ENCODE results near the gene ZBTB16.

ZBTB16 gene

DNA sequence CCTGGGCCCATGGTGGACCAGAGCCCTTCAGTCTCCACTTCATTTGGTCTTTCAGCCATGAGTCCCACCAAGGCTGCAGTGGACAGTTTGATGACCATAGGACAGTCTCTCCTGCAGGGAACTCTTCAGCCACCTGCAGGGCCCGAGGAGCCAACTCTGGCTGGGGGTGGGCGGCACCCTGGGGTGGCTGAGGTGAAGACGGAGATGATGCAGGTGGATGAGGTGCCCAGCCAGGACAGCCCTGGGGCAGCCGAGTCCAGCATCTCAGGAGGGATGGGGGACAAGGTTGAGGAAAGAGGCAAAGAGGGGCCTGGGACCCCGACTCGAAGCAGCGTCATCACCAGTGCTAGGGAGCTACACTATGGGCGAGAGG lies 4.3 kb downstream of the ZBTB16 start:
- DNase-seq (ENCODE audit: low read depth in 2 of 2) = no peak

DNA sequence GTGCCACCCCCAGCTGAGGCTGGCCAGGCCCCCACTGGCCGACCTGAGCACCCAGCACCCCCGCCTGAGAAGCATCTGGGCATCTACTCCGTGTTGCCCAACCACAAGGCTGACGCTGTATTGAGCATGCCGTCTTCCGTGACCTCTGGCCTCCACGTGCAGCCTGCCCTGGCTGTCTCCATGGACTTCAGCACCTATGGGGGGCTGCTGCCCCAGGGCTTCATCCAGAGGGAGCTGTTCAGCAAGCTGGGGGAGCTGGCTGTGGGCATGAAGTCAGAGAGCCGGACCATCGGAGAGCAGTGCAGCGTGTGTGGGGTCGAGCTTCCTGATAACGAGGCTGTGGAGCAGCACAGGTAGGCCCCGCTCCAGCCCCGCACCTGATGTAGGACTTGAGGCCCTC lies 4.7 kb downstream of the ZBTB16 start:
- DNase-seq (ENCODE audit: low read depth in 2 of 2) = no peak

DNA sequence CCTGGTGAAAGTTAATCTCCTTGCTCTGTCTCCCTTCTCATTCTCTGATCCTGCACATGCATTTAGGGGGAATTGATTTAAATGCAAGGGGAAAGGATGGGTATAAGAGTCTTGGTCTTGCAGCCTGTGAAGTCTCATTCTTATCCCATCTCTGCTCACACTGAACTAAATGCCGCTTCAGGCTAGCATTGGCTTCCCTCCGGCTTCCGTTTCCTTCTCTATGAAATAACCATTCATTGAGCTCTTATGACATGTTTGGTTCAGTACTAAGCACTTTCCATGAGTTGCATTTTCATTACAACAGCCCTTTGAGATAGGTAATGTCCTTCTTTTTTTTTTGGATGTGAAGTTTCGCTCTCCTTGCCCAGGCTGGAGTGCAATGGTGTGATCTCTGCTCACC lies 5.6 kb downstream of the ZBTB16 start:
- DNase-seq (ENCODE audit: low read depth in 2 of 2) = no peak

DNA sequence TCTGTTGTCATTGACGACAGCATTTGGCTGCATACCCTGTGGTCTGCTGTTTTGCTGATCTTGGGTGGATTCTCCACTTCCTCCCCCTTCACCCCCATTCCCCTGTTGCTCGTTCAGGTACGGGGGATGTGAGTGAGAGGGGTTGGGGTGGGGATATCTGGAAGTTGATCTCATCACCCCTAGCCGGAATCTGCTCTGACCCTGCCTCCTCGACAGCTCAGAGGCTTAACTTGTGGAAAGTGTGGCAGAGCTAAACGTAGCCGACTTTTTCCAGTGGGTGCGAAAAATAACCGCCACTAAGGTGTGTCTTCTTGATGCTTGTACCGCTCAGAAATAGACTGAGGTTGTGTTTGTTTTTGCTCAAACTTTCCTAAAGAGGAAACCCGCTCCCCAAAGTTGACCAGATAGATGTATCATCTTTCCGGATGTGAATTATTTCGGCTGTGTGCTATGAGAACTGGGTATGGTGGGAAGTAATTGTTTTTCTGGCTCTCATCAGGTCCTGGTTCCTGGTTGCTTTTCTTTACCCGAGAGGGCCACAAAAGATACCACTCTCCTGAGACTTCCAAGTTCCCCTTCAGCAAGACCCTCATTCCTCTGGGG lies 6.6 kb downstream of the ZBTB16 start:
- DNase-seq (ENCODE audit: low read depth in 2 of 2) = no peak

DNA sequence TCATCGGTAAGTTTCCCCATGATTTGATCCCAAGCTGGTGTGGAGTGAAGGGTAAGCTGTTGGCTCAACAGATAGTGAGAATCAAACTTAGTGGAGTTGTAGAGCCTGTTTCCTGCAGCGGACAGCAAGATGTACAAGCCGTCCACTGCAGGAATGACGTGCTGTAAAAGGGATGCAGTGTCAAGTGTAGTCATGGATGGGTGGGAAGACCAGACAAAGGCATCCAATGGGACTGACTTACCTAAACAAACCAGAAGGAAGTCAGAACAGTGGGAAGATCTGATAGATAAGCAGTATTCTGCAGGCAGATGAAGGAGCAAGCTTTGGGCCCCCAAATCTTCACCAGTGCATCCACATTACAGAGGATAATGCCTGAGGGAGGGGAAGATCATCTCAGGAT lies 8.8 kb downstream of the ZBTB16 start:
- DNase-seq (ENCODE audit: low read depth in 2 of 2) = no peak

DNA sequence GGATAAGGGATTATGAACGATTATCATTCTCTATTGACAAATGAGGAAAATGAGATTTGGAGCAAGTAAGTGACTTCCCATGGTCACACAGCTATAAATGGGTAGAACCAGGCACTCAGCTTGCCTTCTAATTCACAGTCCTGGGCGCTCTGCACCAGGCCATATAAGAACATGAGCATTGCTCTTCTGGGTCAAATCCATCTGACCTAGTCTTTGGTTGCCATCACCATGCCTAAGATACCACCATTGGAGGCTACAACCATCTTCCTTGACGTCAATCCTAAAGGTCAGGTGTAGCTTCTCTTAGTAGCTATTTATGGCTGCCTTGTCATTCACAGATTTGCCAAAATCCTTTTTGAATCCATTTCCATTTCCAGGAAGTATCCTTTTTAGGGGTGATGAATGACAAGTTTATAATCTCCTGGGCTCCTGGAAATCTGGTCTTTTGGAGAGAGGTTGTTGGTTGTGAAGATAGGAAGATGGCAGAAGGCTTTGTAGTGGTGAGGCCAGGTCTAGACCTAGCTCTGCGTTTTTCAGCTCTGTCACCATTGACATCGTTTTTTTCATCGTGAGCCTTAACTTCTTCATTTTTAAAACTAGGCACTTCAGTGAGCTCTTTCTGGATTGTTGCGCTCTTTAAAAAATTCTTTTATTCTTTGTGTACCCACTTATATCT lies 11.1 kb downstream of the ZBTB16 start:
- DNase-seq (ENCODE audit: low read depth in 2 of 2) = no peak

DNA sequence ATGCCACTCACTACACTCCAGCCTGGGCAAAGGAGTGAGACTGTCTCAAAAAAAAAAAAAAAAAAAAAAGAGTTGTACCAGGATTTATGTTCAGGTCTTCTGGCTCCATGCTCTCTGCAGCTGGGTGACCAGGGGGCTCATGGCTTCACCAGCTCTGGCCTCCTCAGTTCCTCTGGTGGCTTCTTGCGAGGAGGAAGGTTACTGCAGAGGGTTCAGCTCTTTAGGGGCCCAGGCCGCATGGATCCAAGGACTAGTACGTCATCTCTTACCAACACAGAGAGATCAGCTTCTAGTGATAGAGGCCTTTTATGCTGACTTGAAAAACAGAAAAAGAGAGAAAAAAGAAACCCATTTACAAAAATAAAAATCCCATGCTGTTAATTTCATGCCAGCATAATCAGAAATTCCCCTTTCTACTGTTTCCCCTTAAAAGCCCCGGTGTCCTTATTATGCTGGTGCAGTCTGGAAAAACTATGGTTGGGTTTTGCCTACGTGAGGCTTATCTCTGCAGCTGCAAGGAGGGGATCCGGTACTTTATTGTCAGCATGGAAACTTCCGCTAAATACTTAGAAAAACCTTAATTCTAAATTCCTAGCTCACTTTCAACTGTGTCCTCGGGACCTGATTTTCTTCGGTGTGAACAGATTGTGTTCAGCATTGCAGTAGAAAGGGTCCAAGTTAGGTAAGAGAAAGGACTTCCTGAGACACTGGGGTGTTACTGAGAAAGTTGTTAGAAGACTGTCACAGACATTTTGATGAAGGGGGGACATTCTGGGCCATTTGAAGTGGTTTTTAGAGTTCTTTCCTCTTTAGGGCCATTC lies 13.7 kb downstream of the ZBTB16 start:
- DNase-seq (ENCODE audit: low read depth in 2 of 2) = no peak

DNA sequence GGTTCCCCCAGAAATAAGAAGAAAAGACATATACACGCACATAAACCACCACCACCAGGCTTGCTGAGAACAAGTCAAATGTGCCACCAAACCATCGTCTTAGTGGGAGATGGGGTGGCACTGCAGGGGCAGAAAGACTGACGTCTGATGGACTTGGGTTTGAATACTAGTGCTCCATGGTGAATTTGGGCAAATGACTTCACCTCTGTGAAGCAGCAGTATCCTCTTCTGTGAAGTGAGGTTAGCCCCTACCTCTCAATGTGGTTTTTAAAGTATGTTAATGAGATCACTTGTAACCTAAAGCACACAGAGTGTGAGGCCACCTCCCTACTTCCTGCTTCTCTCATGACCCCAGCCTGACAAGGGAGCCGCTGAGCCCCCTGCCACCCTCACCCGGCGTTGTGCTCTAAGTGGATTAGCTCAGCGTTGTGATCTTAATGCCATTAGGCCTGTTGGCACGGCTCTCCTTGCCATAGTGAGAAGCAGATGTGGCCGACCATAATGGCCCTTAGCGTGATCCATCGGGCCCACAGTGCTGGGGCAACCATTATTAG lies 14.4 kb downstream of the ZBTB16 start:
- no peak for DNase-seq (ENCODE audit: low read depth in 2 of 2)

DNA sequence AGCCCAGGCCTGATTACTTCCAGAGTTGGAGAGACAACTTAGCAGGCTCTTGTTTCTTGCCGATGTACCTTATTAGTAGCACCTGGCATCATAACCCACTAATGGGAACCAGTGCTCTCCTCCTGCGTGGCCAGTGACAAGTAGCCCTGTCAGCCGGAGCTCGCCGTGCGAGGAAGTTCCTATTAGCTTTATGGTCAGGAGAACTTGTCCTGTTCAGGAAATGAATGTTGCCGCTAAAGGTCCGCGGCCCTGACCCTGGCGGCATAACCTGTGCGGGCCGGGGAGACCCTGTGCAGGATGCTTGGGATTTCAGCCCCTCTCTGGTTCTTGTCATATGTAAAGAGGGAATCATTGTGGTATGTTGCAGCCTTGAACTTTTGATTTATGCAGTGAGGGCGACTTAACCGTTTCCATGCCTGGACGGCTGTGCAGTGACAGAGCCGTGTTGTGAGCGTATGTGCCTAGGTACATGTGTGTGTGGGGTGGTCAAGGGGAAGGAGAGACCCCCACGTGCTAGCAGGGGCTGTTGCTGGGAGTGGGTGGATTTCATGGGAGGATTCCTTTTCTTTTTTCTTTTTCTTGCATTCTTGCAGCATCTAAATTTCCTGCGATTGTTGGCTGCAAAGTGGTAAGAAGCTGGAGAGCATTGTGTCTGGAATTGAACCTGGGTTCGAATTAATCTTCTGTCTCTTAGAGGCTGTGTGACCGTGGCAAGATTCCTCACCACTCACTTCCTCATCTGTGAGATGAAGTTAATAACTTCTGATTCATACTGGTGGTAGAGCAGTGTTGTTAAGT lies 15.2 kb downstream of the ZBTB16 start:
- DNase-seq (ENCODE audit: low read depth in 2 of 2) = no peak

DNA sequence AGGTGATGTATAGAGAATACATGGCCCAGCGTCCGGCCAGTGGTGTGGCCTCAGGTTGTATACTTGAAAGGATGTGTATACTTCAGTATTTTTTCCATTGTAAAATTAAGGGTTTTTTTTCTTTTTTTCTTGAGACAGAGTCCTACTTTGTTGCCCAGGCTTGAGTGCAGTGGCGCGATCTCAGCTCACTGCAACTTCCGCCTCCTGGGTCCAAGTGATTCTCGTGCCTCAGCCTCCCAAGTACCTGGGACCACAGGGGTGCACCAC lies 15.8 kb downstream of the ZBTB16 start:
- no peak for DNase-seq (ENCODE audit: low read depth in 2 of 2)

DNA sequence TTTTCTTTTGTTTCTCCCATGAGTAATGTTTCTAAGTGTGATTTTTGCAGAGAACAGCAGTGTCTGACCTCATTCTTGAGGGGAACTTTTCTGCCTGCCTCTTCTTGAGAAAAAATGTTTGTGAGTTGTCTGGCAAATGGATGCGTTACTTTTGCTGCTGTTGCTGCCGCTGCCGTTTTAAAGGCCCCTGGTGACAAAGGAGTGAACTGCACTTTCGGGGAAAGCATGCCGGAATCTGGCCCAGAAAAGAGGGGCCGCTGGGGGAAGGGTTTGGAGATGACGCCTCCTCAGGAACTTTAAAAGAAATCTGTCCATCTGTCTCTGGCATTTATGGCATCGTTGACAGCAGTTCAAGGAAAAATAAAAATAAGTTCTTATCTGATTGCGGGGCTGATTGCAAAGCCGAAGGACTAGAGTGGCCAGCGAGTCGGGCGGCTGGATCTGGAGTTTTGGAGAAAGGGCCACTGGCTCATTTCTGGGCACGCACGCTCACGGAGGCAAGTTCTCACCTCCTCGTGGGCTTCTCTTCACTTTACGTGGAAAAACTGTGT lies 16.5 kb downstream of the ZBTB16 start:
- no peak for DNase-seq (ENCODE audit: low read depth in 2 of 2)

DNA sequence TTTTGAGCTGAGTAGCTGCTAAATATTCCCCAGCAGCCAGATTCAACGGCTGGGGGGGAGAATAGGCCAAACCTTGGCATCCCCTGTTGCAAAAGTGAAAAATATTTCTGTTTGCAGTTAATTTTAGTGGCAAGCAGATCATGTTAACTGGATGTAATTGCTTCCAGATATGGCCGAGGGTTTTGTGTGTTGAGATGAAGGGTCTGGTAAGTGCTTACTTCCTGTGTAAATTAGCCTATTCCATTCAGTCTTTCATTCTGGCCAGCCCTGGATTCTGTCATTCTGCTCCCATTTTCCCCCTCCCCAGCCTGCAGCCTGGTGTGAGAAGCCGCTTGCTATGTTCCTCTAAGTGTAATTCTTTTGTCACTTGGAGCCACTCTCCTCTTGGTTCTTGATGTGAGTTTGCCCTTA lies 17.4 kb downstream of the ZBTB16 start:
- DNase-seq (ENCODE audit: low read depth in 2 of 2) = no peak

DNA sequence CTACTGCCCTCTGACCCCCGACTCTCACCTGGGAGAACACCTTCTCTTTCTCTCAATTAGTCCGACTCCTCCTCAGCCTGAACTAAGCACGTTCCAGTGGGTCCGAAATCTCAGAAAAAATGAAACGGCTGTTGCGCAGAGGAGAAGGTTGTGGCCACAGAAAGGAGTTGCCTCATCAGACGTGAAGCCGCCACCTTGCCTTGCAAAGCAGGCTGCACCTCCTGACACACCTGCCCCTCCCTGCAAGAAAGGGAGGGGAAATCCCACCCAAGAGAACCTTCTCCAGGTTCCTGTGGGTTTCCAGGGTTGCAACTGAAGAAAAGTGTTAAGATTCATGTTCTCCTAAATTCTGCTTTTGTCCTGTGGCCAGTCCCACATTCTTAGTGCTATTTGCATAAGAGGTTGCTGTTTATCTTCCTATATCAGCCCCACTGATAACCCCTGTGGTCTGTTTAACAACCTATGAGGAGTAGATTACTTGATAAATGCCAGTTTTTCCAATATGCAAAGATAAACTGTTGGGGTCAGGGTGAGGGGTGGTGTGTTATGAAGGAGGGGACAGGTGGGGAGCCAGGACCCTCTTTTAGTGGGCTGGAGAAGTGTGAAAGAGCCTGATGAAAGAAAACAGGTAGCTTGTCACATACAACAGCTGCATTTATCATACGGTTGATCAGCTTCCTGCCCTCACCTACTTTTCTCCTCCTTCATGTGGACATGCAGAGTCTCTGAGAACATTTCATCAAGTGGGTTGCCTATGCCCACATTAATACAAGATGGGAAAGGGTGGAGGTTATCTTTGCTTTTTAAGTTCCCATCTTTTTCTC lies 18.2 kb downstream of the ZBTB16 start:
- no peak for DNase-seq (ENCODE audit: low read depth in 2 of 2)

DNA sequence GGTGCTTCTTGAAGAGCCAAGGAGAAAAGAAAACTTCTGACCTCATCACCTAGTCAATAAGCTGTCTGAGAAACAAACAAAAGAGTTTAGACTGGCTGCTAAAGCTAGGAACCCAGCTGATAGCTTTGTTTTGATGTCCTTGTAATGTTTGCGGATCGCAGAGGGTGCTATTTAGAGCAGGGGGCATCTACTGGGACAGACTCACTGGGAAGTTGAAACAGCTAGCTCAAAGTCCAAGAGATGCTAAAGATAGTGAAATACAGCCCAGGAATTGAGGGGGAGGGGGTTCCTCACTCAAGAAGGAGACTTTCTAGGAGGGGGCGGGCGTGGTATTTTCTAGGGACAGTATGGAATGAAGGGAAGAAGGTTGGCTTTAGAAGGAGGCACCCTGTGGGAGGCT lies 18.9 kb downstream of the ZBTB16 start:
- no peak for DNase-seq (ENCODE audit: low read depth in 2 of 2)

DNA sequence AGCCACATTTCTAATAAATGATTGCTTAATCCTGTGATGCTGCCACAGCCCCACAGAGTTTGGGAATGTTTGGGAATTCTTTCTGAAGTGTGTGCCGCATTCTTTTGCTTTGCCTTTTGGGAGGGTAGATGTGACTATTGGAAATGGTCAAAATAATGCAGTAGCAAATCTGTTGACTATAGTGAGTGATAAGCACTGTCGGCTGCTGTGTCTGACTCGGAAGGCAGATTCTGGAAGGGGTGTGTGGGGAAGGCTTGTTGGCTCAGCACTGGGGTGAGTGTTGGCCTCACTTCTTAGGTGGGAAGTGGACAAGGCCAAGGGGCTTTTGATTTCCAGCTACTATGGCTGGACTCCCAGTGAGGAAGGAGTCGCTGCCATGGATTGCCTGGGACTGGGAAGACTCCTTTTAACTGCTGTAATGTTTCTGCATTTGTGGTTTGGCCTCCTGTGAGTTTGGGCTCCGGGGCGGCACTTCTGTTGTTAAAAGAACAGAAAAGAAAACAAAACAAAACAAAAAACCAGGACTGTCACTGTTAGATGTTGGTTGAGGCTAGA lies 20.1 kb downstream of the ZBTB16 start:
- no peak for DNase-seq (ENCODE audit: low read depth in 2 of 2)

DNA sequence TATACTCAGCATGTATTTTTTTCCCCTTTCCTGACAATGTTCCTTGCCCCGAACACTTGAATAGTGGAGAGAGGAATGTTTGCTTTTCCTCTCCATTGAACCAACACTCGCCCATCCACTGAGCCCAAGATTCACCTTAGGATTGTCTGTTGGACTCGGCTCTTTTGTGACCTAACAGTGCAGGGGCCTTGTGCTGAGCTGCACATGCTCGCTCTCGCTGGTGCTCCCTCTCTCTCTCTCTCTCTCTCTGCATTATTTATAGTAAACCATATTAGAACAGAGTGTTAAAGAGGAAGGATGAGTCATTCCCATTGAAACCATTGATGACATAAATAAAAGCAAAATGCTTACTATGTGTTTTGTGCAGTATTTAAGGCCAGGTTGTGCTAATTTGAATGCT lies 20.7 kb downstream of the ZBTB16 start:
- DNase-seq (ENCODE audit: low read depth in 2 of 2) = no peak

DNA sequence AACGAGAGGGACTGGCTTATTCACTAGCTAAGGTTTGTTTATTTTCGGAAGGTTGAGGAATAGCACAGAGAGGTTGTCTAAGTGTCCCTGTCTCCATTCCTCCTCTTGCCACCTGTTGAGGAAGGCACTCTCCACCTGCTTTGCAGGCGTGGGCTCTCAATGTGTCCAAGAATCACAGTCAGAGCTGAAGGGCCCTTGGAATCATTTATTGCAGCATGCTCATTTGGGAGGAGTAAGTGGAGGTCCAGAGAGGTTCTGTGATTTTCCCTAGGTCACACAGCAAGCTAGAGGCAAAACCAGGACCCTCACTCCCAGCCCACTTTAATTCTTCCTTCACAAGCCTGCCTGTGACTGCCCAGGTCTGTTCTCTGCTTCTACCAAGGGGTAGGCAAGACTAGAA lies 21.3 kb downstream of the ZBTB16 start:
- no peak for DNase-seq (ENCODE audit: low read depth in 2 of 2)

DNA sequence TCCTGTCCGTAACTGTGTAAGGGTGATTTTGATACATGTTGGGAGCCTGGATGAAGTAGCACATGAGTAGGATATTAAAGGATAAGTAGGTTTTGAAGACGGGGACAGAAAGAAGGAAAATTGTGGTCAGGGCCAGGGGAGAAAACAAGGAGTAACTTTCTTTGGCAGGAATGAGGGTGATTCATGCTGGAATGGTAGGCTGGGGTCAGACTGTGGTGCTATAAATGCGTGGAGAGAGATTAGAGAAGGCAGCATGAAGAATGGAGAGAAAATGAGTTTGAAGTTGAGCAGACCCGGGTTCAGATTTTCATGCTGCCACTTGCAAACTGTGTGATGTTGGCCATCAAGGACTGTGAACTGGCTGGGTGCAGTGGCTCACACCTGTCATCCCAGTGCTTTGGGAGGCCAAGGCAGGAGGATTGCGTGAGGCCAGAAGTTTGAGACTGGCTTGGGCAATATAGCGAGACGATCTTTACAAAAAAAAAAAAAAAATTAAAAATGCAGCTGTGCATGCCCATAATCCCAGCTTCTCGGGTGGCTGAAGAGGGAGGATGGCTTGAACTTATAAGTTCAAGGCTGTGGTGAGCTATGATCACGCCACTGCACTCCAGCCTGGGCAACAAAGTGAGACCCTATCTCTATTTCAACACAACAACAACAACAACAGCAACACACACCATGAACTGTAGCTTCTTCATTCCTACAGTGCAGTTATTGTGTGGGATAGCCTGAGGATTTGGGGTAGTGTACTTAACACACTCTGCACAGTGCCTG lies 22.3 kb downstream of the ZBTB16 start:
- DNase-seq (ENCODE audit: low read depth in 2 of 2) = no peak

DNA sequence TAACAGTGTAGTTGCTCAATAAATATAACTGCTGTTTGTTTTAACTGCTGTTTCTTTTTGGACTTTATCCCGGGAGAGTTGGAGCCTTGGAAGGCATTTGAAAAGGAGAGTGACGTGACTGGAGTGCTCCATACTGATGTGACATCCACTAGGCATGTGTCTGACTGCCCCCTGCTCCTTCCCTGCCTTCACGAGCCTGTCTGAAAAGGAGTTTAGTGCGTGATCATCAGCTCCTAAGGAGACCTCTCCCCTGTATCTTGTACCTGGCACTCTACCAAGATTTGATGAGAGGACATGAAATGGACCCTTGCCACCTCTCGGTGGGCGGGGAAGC lies 22.9 kb downstream of the ZBTB16 start:
- no peak for DNase-seq (ENCODE audit: low read depth in 2 of 2)

DNA sequence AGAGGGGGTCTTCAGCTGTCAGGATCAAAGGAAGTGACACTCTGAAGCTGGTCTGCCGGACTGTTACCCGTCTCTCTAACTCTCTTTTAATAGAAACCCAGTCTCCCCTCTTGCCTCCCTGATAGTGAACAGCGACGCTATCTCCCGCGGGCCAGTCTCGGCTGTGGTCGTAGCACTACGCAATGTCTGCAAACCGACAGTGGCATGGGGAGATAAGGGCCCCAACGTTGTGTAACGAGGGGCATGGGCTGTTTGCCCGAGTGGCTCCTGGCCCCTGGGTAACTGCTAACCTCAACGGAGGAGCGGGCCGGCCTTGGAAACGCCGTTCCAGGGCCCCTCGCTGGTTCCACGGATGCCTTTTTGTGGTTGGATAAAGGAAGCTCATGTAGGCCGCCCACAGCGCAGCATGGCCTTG lies 23.3 kb downstream of the ZBTB16 start:
- DNase-seq (ENCODE audit: low read depth in 2 of 2) = no peak
